ENCODE data around the gene BTBD7.
A peak's percentile ranks its signal among the peaks of the same experiment; 100 is the strongest.

BTBD7 gene

GRCh38 chr14:93207468-93208308 is 125.1 kb downstream of the BTBD7 start:
- DNase-seq (ENCODE audit: extremely low read depth, low read depth) = no peak
- peak; percentile 51 for TF ChIP-seq CTCF (IDR thresholded peaks at IDR 0.05; ENCODE audit: low read depth, low read length)

GRCh38 chr14:93206793-93207467 is 125.9 kb downstream of the BTBD7 start, which contains the start of the genes GON7 and UBR7:
GON7 (minus strand) TSS chr14:93207065; CDS start chr14:93207037, 28 bp downstream.
UBR7 (plus strand) TSS chr14:93207256; CDS start chr14:93207292, 36 bp downstream.
- peak; percentile 89 for DNase-seq (ENCODE audit: extremely low read depth, low read depth)

GRCh38 chr14:93201155-93201704 is 131.6 kb downstream of the BTBD7 start:
- no peak for TF ChIP-seq CTCF (IDR thresholded peaks at IDR 0.05; ENCODE audit: low read depth, low read length)
- DNase-seq (ENCODE audit: extremely low read depth, low read depth) = no peak

More at GRCh38 chr14:93206793-93207467, 125.9 kb downstream of the BTBD7 start, which contains the start of the genes GON7 and UBR7:
- peak; percentile 31 for TF ChIP-seq CTCF (IDR thresholded peaks at IDR 0.05; ENCODE audit: low read depth, low read length)

- DNase-seq (ENCODE audit: extremely low read depth, low read depth) = no peak
- no peak for TF ChIP-seq CTCF (IDR thresholded peaks at IDR 0.05; ENCODE audit: low read depth, low read length)
Observed at GRCh38 chr14:93200553-93200952, 132.3 kb downstream of the BTBD7 start.

- no peak for TF ChIP-seq CTCF (IDR thresholded peaks at IDR 0.05; ENCODE audit: low read depth, low read length)
- no peak for DNase-seq (ENCODE audit: extremely low read depth, low read depth)
Observed at GRCh38 chr14:93199031-93199430, 133.8 kb downstream of the BTBD7 start.

GRCh38 chr14:93195316-93195999 is 137.4 kb downstream of the BTBD7 start:
- DNase-seq (ENCODE audit: extremely low read depth, low read depth) = no peak
- no peak for TF ChIP-seq CTCF (IDR thresholded peaks at IDR 0.05; ENCODE audit: low read depth, low read length)

All from AG09319 (cell line).